Hepatocyte (in vitro differentiated cells): ENCODE data around the gene CENPF.

Experiments used
- EZH2 ChIP-seq: fragments of 200-600 bp; sonication (generic); IDR thresholded peaks from 2 replicates; pipeline ENCODE4 v1.6.1; 2016; ENCODE audit warnings: antibody characterized with exemption, mild to moderate bottlenecking, borderline replicate concordance
- EZH2phosphoT487 ChIP-seq: fragments of 200-600 bp; sonication (generic); IDR thresholded peaks from one replicate; pipeline ENCODE4 v1.6.1; 2018; ENCODE audit warnings: antibody characterized with exemption, mild to moderate bottlenecking, low read depth, moderate library complexity; ENCODE audit not compliant: unreplicated experiment, severe bottlenecking
- TF ChIP-seq, protein P1 (sequence below): fragments of 200-600 bp; sonication (generic); IDR thresholded peaks from 2 replicates; pipeline ENCODE4 v1.5.1; 2016; ENCODE audit warnings: antibody characterized with exemption, mild to moderate bottlenecking; ENCODE audit not compliant: poor library complexity

- TF ChIP-seq, protein P1, sequence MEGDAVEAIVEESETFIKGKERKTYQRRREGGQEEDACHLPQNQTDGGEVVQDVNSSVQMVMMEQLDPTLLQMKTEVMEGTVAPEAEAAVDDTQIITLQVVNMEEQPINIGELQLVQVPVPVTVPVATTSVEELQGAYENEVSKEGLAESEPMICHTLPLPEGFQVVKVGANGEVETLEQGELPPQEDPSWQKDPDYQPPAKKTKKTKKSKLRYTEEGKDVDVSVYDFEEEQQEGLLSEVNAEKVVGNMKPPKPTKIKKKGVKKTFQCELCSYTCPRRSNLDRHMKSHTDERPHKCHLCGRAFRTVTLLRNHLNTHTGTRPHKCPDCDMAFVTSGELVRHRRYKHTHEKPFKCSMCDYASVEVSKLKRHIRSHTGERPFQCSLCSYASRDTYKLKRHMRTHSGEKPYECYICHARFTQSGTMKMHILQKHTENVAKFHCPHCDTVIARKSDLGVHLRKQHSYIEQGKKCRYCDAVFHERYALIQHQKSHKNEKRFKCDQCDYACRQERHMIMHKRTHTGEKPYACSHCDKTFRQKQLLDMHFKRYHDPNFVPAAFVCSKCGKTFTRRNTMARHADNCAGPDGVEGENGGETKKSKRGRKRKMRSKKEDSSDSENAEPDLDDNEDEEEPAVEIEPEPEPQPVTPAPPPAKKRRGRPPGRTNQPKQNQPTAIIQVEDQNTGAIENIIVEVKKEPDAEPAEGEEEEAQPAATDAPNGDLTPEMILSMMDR: no peak
- no peak for TF ChIP-seq EZH2
- TF ChIP-seq EZH2phosphoT487: no peak
Observed at GRCh38 chr1:214635506-214635905, 32.5 kb downstream of the CENPF start.
